HG02840 (cell line): Measurements from ENCODE around the gene LDLRAD4.
A peak's percentile ranks its signal among the peaks of the same experiment; 100 is the strongest.

Source experiments
- ATAC-seq: cut with Tn5 transposase; IDR thresholded peaks from one replicate; pipeline ENCODE4 v1.9.1; 2021; ENCODE audit warnings: mild to moderate bottlenecking, moderate library complexity, moderate number of reproducible peaks; ENCODE audit not compliant: unreplicated experiment, low FRiP score

The LDLRAD4 gene

DNA sequence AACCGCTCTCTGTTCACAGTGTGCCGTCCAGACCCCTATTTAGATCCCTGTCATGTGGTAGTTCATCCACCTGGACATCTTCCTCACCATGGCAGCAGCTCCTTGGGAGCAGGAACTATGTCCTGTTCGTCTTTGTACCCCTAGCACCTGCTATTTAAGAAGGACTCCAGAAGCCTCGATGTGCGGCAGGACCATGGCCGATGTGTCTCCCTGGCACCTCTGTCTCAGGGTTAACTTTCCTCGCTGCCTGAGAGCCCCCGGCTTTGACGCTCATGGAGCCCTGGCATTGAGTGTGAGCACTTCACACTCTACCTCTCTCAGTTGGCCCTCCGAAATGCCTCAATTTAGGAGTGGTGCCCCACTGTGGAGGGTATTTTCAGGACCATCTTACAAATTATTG, 355.8 kb downstream of the LDLRAD4 start:
- ATAC-seq = no peak

DNA sequence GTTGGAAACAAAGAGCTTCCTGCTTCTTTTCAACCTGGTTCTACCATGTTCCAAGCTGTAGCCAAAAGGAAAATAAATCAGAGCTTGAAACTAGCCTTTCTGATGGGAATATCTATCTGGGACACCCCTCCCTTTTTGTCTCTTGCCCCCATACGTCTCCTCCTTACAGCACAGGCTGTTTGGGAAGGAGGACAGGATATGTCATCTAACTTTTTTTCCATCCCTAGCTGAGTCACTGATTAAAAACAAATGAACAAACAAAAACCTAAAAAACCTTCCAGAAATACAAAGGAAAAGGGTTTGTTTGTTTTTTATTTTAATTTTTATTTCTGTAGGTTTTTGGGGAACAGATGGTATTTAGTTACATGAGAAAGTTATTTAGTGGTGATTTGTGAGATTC, 356.2 kb downstream of the LDLRAD4 start:
- no peak for ATAC-seq

DNA sequence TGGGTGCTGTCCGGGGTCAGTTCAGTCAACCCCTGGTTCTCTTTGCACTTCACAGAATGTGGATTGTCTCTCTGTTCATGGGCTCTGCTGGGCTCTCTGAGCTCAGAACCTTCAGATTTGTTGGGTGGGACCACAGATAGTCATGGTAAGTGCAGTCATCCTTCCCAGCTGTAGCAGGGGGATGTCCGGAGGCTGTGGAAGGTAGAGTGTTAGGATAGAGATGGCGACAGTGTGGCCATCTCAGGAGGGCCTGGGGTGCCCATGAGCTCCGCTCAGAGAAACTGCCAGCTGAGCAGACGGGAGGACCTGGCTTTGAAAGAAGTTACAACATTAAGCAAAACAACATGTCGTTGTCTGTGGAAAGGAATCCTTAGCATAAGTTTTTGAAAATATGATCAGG, 358.0 kb downstream of the LDLRAD4 start:
- ATAC-seq = no peak

GRCh38 chr18:13577091-13577697, 358.6 kb downstream of the LDLRAD4 start:
- ATAC-seq = peak; percentile 77

- no peak for ATAC-seq
These were observed 359.2 kb downstream of the LDLRAD4 start for GRCh38 chr18:13577781-13578180.

DNA sequence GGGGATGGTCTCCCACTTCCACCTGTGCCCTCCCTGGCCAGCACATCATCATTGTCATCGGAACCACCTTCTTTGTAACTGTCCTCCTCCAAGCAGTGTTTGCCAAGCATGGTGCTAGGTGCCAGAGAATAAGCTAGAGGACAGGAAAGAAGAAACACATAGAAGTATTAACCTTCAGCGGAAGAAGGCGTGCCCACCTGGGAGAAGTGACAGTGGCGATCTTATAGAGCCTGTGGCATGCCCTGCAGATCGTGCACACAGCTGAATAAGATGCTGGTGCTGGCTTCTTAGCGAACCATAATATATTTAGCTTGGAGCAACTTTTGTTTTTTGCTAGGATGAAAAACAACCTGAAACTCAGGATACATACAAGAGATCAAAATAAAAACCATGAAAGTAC, 359.8 kb downstream of the LDLRAD4 start:
- ATAC-seq = no peak

DNA sequence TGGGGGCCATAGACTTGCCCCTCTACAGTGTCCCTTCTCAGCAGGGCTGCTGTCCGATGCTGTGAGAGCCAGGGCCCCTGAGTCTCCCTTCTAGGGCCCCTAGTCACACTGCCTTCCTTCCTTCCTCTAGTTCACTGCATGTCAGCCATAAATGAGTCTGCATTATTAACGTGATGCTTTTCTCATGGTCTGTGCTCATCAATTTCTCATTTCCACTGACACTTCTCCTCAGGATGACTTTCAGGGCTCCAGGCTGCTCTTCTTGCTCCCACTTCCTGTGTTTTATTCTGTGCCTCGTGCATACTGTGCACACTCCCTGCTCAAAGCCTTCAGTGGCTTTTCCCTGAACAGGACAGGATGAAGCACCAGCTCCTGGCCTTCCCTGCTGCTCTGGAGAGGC, 361.3 kb downstream of the LDLRAD4 start:
- no peak for ATAC-seq

DNA sequence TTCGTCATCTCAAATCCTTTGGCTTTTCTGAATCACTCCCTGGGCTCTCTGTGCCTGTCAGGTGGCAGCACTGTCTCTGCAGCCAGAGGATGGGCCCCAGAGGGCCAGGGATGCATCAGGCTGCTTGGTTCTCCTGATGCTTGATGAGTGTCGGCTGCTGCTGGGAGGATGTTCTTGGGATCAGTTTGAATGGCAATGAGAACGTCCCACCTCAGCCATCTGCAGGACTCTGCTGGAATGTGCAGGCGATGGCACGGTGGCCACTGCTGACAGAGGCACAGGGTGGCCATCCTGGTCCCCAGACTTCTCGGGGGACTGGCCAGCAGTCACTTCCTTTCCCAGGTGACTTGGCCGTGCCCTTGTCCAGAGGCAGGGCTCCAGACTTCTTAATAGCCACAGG, 361.8 kb downstream of the LDLRAD4 start:
- no peak for ATAC-seq

DNA sequence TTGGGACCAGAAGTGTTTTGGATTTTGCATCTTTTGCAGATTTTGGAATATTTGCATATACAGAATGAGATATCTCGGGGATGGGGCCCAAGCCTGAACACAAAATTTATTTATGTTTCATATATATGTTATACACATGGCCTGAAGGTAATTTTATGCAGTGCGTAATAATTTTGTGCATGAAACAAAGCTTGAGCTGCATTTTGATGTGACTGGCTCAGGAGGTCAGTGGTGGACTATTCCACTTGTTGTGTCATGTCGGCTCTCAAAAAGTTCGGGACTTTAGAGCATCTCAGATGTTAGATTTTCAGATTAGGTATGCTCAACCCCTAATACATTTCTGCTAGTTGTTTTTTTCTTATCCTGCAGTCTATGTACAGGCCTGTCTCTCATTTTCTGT, 362.4 kb downstream of the LDLRAD4 start:
- no peak for ATAC-seq

- no peak for ATAC-seq
These were observed 363.1 kb downstream of the LDLRAD4 start for GRCh38 chr18:13581496-13582177.

- no peak for ATAC-seq
These were observed 363.7 kb downstream of the LDLRAD4 start for GRCh38 chr18:13582178-13582670.

DNA sequence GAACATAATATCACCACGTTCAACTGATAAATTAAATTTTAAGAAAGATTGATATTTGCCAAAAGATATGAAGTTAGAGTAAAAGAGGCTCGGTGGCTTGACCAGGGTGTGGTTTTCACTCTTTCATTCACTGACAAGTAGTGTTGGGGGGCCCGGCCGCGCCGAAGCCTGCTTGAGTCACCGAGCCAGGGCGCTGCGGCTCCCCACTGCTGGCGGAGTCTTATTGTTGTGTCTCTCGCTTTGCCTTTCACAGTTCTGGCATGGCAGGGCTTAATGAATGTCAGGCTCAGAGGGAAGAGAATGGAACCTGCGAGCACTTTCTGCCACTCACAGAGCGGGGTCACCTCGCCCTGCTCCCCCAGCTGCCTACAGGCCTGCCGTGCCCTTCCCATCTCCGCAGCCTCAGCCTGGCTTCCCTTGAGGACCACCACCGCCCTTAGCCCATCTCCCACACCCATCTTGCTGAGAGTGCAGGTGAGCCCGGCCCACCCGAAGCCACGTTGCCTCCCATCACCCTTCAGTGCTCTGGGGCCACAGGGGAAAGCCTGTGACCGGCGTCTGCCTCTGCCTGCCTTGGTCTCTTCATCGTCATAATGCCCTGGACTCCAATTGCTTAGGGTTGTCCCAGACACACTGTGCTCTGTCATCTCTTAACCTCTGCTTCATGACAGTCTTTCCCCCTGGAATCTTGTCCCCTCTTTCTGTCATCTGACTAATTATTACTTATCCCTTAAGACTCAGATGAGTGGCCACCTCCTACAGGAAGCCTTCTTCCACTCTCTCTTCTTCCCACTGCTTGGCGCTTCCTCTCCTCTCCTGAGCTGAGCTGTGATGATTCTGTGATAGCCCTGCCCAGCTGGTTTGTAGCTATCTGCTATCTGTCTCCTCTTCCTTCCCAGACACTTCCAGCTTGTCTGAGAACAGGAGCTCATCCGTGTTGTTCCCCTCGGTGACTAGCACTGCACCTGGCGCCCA, 365.3 kb downstream of the LDLRAD4 start:
- ATAC-seq = no peak

DNA sequence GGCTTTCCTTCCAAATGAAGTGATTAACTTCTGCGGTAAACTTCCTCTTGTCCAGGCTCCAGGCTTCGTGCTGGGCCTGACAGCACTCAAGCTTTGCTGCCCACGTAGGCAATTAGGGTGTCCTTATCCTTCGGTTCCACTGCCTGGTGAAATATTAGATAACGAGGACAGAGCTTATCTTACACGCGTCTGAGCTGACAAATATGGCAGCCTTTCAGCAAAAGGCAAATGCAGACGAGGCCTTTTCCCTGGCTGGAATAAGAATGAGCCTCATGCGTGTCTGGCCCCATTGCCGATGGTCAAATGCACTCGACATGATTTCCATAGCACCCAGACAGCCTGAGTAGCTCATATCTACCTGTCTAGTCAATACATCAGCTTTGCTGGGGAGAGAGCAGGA, 366.3 kb downstream of the LDLRAD4 start:
- ATAC-seq = no peak

GRCh38 chr18:13585379-13586153, 367.0 kb downstream of the LDLRAD4 start:
- no peak for ATAC-seq

- ATAC-seq = no peak
These were observed 368.4 kb downstream of the LDLRAD4 start for GRCh38 chr18:13587001-13587400.

GRCh38 chr18:13587477-13587876, 368.9 kb downstream of the LDLRAD4 start:
- ATAC-seq = no peak

DNA sequence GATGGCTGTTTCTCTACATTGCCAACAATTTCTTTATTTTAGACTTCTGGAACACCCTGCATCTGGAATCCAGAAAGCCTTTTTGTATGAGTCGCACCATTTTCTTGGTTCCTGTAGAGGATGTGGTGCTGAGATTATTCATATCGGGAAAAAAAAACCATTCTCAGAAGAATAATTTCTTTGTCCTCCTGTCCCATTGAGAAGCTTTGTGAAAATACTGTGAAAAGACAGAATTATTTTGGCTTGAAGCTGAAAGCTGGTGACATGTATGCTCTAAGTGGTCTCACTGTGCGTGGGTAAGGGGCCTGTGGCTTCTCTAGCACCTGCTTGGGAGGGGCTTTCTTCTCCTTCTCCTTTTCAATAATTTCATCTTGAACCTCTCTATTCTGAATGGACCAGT, 369.4 kb downstream of the LDLRAD4 start:
- no peak for ATAC-seq

DNA sequence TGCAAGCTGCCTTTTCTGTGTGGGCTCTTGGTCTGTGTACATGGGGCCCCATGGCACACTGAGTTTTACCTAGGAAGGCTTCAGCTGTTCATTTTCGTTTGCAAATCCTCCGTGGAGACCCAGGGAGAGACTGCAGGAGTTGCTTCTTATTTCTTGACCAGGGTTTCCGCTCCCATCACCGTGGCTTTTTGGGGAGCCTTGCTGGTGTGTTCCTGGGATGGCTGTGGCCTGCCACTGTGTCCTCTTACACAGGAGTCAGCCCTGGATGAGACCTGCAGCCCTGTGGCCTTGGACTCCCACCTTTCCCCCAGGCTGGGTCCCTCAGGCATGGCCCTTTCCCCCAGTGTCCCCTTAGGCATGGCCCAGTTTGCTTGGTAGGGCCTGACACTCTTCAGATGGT, 370.8 kb downstream of the LDLRAD4 start:
- no peak for ATAC-seq

DNA sequence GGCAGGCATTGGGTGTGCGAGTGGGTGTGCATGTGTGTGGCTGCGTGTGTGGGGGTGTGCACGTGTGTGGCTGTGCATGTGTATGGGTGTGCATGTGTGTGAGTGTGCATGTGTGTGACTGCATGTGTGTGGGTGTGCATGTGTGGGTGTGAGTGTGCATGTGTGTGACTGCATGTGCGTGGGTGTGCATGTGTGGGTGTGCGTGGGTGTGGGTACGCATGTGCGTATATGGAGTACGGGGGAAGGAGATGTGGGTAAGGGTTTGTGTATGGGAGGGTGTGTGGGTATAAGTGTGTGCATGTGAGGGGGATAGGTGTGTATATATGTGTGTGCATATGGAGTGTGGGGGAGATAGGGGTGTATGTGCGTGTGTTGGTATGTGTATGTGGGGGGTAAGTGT, 371.4 kb downstream of the LDLRAD4 start:
- ATAC-seq = no peak

DNA sequence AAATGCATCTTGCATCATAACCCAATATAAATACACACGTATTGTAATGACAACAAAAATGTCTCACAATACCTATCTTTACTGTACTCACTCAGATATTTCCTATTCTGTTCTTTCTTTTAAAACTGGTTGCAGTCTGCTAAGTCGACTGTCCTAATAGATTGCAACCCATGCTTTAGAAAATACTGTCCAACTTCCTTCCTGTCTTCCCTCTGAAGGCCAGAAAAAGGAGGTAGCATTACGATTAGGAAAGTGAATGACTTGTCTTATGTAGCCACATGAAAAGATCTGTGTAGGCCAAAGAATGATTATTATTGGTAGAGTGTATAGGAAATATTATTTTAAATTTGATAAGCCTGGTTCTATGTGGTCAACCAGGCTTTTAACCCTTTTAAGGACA, 373.7 kb downstream of the LDLRAD4 start:
- no peak for ATAC-seq
